PFSK-1 (cell line): ENCODE results near the gene PPP1R1B.

Source experiments
- POLR2AphosphoS5 ChIP-seq: IDR thresholded peaks from 2 replicates; pipeline ENCODE4 v1.6.1; 2012; ENCODE audit warnings: low read depth, mild to moderate bottlenecking, control low read depth, low read length, moderate library complexity
- REST ChIP-seq, 2 experiments: IDR thresholded peaks; 2 replicates each; pipeline versions ENCODE4 v1.6.1 to v1.8.0; 2011 to 2012; ENCODE audit warnings: low read depth in 2 of 2, low read length in 2 of 2, control low read depth in 1 of 2, inconsistent platforms in 1 of 2, mild to moderate bottlenecking in 1 of 2, moderate library complexity in 1 of 2; ENCODE audit not compliant: insufficient read depth in 1 of 2
- SIN3A ChIP-seq: IDR thresholded peaks from 2 replicates; pipeline ENCODE4 v1.6.1; 2012; ENCODE audit warnings: mild to moderate bottlenecking, low read length, moderate library complexity, borderline replicate concordance; ENCODE audit not compliant: insufficient read depth
- TAF1 ChIP-seq: IDR thresholded peaks from 2 replicates; pipeline ENCODE4 v1.6.1; 2012; ENCODE audit warnings: low read length, control low read depth, borderline replicate concordance; ENCODE audit not compliant: insufficient read depth

- TF ChIP-seq SIN3A (no peak), REST (IDR thresholded peaks at IDR 0.05; ENCODE audit: insufficient read depth in 1 of 2, low read depth in 2 of 2, low read length in 2 of 2) (no peak), TAF1 (no peak), POLR2AphosphoS5 (no peak)
Measured at GRCh38 chr17:39679521-39680192, 52.9 kb downstream of the PPP1R1B start.
